Choroid plexus epithelial cell (primary cell): Measurements from ENCODE around the gene BLOC1S6.
A peak's percentile ranks its signal among the peaks of the same experiment; 100 is the strongest.

Source experiments
- DNase-seq: peaks from one replicate; pipeline ENCODE4 v3.0.0-alpha.2; 2010; ENCODE audit warnings: low read depth
- H3K4me3 ChIP-seq: 2 replicates; pipeline ENCODE4 v1.5.1; 2011; ENCODE audit warnings: low read depth, mild to moderate bottlenecking, control low read depth, low read length, moderate library complexity
- TF ChIP-seq, protein P1 (sequence below): conservative IDR thresholded peaks from 2 replicates; pipeline ENCODE4 v1.5.1; 2011; ENCODE audit warnings: low read depth, mild to moderate bottlenecking, control low read depth, inconsistent platforms, low read length, moderate library complexity

The BLOC1S6 gene

DNA sequence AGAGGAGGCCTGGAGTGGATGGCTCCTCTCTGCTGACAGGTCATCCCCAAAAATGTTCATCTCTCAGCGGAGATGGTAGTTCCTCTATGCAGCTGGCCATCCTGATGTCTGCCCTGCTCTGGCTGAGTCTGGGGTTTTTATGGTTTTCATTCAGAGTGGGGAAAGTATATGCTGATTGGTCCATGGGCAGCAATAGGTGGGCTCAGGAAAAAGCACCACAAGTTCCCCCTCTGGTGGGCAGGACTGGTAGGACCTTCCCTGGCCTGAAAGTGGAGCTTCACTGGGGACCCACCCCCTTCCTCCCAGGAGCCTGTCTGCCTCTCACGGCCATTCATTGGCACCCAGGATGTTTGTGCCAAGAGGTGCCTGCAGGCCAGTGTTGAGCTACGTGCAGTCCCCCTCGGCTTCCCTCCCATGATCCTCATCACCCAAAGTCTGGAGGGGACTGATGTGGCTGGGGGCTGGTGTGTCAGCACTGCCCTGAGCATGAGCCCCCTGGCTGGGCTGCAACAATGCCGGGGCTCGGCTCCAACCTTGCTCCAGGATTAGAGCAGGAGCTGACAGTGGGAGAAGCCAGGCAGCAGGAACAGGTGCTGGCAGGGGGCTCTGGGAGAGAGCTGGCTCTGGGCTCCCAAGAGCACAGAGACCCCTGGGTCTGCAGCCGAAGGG lies 13.1 kb upstream of the BLOC1S6 start:
- TF ChIP-seq, protein P1, sequence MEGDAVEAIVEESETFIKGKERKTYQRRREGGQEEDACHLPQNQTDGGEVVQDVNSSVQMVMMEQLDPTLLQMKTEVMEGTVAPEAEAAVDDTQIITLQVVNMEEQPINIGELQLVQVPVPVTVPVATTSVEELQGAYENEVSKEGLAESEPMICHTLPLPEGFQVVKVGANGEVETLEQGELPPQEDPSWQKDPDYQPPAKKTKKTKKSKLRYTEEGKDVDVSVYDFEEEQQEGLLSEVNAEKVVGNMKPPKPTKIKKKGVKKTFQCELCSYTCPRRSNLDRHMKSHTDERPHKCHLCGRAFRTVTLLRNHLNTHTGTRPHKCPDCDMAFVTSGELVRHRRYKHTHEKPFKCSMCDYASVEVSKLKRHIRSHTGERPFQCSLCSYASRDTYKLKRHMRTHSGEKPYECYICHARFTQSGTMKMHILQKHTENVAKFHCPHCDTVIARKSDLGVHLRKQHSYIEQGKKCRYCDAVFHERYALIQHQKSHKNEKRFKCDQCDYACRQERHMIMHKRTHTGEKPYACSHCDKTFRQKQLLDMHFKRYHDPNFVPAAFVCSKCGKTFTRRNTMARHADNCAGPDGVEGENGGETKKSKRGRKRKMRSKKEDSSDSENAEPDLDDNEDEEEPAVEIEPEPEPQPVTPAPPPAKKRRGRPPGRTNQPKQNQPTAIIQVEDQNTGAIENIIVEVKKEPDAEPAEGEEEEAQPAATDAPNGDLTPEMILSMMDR: peak; percentile 45
- no peak overlapping the region for H3K4me3 ChIP-seq
- DNase-seq: peak; percentile 27

DNA sequence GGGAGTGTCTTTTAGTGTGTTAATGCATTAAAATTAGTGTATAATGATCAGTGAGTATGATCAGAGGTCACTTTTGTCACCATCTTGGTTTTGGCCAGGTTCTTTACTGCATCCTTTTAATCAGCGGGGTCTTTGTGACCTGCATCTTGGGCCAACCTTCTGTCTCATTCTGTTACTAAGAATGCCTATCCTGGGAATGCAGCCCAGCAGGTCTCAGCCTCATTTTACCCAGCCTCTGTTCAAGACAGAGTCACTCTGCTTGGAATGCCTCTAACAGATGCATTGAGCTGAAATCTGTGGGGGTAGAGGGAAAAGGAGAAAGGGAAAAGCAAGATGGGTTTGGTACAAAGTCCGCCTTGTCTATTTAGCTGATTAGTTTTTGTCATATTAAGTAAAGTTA lies 5.3 kb upstream of the BLOC1S6 start:
- DNase-seq: no peak
- no peak overlapping the region for H3K4me3 ChIP-seq
- TF ChIP-seq, protein P1: no peak

GRCh38 chr15:45583731-45584639 lies 3.2 kb upstream of the BLOC1S6 start:
- DNase-seq: no peak
- TF ChIP-seq, protein P1: no peak
- no peak overlapping the region for H3K4me3 ChIP-seq

DNA sequence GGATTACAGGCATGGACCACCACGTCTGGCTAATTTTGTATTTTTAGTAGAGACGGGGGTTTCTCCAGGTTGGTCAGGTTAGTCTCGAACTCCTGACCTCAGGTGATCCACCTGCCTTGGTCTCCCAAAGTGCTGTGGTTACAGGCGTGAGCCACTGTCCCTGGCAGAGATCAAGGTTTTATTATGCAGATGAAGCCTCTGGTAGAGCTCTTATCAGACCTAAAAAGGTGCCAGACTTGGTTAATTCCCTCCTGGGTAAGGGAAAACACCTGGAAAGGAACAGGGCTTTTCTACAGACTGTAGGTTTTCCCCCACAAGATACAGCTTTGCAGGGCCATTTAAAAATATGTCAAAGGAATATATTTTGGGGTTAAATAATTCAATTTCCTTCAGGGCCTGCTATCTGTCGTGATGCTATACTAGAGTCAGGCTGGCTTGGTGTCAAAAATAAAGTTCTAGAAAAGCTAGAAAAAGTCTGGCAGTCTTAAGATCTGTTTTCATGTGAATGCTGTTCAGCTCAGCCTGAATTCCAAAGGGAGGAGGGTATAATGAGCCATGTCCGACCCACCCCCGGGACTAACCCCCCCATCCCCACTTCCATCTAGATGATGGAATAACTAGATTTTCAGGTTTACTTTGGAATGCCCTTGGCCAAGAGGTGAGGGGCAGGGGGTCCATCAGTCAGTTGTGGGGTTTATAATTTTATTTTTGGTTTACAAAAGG lies 1.9 kb upstream of the BLOC1S6 start:
- TF ChIP-seq, protein P1: no peak
- no peak for DNase-seq
- H3K4me3 ChIP-seq: no peak overlapping the region

GRCh38 chr15:45586125-45586524 lies 1.1 kb upstream of the BLOC1S6 start:
- H3K4me3 ChIP-seq: peak overlapping the region; percentile 97
- no peak for DNase-seq
- TF ChIP-seq, protein P1: no peak

DNA sequence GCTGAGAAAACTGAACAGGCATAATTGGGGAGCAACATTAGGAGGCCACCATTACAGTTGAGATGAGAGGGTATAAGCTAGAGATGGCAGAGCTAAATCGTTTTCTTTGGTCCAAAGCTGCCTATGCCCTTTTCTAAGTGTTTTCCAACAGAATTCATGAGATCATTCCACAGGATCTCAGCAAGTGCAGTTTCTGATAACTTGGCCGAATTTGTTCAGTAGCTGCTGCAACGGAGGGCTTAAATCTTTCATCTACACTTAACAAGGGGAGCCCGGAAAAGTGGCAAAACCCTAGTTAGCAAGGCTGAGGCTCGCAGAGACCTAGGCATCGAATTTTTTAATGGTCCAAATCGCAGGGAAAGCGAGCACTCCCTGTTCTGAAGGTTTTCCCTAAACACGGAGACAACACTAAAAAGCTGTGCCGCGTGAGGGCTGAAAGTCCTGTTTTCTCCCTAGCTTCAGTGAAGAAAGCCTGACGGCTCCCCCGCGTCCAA lies 531 bp upstream of the BLOC1S6 start:
- DNase-seq: no peak
- TF ChIP-seq, protein P1: no peak
- H3K4me3 ChIP-seq: peak overlapping the region; percentile 97
